GM21825 (cell line): ENCODE measurements around the gene HEPHL1.

Experiments
- ATAC-seq: cut with Tn5 transposase; IDR thresholded peaks from one replicate; pipeline ENCODE4 v1.9.1; 2021; ENCODE audit warnings: mild to moderate bottlenecking, moderate library complexity; ENCODE audit not compliant: unreplicated experiment

HEPHL1 gene

DNA sequence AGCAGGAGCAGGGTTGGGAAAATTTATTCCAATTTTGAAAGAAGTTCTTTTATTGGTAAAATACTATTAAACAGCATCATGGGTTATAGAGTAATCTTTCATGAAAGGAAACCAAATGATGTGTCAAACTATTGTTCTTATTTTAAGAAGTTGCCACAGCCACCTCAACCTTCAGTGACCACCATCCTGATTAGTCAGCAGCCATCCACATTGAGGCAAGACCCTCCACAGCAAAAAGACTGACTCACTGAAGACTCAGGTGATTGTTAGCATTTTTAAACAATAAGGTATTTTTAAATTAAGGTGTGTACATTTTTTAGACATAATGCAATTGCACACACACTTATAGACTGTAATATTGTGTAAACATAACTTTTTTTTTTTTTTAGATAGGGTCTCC lies 3.7 kb upstream of the HEPHL1 start:
- no peak for ATAC-seq

DNA sequence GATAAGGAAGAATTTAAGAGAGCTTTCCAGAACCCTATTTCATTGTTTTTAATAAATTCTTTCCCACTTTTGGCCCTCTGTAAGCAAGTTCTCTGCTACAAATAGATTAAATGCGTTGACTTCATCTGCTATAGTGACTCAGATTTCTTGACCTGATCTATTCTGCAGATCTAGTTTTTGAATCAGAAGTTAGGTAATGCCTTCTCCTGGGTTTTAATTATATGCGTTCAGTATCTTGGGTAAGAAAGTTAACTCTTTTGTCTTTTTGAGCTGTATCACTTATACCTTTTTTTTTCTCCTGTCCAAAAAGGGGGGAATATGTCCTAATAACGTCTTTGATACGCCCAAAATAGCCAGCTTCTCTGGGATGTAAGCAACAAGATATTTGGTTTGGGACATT lies 2.4 kb upstream of the HEPHL1 start:
- no peak for ATAC-seq

- ATAC-seq = no peak
Observed at GRCh38 chr11:94023856-94024255, 2.7 kb downstream of the HEPHL1 start.

DNA sequence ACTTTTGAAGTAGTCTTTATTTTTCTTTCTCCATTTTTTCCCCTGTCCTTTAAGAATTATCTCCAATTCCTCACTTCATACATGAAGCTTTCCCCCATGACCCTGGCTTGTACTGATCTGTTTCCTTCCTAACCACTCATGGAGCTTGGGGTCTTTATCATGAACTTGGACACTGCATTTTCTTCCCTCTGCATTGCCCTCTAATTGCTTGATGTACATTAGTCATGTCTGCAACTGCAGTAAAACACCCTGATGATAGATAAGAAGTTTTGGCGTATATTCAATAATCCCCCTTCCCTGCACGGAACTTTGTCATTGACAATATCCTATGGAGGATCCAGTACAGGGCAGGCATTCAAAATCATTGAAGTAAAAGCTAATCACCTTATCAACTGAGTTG lies 3.4 kb downstream of the HEPHL1 start:
- ATAC-seq = no peak

GRCh38 chr11:94025690-94026394 lies 4.7 kb downstream of the HEPHL1 start:
- no peak for ATAC-seq

DNA sequence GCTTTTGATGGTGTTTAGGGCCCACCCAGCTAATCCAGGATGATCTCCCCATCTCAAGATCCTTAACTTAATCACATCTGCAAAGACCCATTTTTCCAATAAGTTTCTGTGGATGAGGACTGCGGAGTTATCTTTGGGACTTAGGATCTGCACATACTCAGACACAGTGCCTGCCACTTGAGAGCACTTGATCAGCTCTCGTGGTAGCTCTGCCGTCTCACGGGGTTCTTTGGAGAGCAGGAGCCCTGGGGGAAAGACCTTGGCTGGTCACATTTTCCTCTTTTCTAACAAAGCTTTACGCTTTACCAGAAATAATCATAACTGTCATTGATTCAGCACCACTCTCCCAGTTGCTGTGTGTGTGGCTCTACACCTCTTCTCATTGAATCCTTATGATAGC lies 6.1 kb downstream of the HEPHL1 start:
- no peak for ATAC-seq

DNA sequence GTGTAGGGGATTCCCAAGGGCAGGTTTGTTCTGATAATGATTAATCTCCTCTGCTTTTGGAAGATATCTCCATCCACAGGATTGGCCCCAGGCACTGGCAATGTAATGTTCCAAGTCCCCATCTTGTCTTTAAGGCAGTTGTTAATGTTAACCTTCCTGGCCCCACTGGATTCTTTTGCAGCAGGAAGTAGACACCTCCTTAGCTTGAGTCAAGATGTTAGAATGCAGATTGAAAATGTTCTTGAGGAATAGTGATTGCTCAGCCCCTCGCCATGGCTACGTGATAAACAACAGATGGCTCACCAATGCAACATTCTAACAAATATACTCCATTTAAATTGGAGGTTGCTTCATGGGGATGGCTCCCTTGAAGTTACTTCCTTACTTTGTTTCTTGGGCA lies 7.3 kb downstream of the HEPHL1 start:
- no peak for ATAC-seq

GRCh38 chr11:94030059-94030458 lies 8.9 kb downstream of the HEPHL1 start:
- ATAC-seq = no peak

DNA sequence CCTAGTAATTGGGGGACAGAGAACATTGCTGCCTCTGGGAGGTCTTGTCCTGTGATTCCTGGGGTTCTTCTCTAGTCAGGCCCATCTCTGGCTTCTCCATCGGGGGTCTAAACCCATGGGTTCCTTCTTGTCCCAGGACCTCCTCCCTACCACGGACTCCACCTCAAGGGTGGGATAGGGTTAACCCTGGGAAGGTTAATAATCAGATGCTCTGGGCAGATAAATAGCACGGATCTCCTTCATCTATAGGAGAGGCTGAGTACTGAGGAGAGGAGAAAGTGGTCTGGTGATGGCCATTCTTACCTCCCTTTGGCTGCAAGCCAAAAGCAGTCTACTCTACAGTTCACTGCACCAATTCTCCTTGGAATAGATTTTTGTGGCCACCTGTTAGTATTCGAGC lies 10.5 kb downstream of the HEPHL1 start:
- no peak for ATAC-seq

- no peak for ATAC-seq
Observed at GRCh38 chr11:94032066-94032465, 10.9 kb downstream of the HEPHL1 start.

GRCh38 chr11:94032725-94033124 lies 11.6 kb downstream of the HEPHL1 start:
- ATAC-seq = no peak

DNA sequence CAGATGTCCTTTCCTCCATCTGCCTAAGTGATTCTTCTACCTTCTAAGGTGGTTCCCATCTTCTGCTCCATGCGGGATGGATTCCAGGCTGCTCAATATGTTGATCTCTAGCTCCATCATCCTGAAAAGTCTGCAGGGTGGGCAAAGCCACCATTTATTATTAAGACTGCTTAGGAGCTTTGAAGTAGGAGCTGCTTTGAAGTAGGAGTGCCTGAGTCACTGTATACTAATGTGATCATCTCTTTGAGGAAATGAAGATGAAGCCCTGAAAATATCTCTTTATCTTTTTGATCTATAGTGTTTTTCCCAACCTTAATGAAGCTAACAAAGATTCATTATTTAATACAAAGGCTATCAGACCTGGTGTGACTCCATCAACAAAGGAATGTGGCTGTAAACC lies 13.1 kb downstream of the HEPHL1 start:
- no peak for ATAC-seq

DNA sequence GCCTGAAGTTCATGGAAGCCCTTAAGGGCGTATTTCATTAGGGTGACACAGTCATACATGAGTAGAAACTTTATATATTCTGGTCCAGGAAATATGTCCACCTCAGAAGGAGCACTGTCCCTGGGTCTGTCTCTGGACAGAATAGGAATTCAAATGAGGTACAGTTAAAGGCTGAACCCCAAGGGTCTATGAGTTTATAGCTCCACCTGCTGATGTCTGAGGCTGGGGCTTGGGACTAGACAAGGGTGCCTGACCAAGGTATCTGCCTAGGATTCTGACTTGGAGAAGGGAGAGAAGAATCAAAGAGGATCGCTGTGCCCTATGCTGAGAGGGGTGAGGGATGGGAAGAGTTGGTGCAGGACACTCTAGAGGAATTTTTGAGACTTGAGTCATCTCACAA lies 14.9 kb downstream of the HEPHL1 start:
- ATAC-seq = no peak

DNA sequence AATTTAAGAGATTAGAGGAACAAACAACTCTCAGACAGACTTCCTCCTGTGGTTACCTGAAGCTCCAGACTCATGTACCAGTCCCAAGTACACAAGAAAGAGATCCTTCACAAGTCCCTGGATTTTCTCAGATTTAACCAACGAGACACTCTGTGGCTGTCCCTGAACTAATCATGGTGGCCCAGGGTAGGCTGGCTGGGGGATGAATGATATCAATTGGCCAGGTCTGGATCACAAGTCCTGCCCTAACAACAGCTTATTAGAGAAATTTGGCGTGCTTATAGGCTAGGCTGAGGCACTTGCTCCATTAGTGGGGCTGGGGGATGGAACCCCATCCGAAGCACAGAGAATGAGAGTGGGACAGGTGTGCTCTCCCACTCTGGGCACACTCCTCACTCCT lies 22.1 kb downstream of the HEPHL1 start:
- ATAC-seq = no peak

- ATAC-seq = no peak
Observed at GRCh38 chr11:94046796-94047195, 25.6 kb downstream of the HEPHL1 start.

DNA sequence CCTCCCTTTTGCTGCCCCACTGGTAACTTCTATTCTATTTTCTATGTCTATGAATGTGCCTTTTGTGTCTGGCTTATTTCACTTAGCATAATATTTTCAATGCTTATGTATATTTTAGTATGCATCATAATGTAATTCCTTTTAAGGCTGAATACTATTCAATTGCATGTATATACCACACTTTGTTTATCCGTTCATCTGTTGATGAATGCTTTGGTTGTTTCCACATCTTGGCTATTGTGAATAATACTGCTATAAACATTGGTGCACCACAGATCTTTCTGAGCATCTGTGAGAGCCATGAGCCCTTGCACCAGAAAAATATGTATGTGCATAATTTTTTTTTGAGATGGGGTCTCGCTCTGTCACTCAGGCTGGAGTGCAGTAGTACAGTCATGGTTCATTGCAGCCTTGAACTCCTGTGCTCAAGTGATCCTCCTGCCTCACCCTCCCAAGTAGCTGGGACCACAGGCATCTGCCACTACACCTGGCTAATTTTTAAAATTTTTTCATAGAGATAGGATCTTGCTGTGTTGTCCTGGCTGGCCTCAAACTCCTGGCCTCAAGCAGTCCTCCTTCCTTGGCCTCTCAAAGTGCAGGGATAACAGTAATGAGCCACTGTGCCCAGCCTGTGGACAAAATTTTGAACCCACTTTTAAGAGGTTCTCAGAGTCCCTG lies 27.0 kb downstream of the HEPHL1 start:
- ATAC-seq = no peak

DNA sequence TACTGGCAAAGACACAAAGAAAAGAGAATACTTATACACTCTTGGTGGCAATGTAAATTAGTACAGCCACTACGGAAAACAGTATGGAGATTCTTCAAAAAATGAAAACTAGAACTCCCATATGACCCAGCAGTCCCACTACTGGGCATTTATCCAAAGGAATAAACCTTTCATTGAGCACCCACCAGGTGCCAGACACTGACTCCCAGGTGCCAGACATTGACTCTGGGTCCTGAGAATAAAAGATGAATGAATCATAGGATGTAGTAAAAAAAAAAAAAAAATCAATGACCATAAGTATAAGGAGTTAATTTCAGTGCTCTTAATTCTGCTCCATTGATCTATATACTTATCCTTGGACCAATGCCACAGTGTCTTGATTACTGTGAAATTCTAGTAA lies 28.2 kb downstream of the HEPHL1 start:
- ATAC-seq = no peak

- no peak for ATAC-seq
Observed at GRCh38 chr11:94058630-94059029, 37.5 kb downstream of the HEPHL1 start.

DNA sequence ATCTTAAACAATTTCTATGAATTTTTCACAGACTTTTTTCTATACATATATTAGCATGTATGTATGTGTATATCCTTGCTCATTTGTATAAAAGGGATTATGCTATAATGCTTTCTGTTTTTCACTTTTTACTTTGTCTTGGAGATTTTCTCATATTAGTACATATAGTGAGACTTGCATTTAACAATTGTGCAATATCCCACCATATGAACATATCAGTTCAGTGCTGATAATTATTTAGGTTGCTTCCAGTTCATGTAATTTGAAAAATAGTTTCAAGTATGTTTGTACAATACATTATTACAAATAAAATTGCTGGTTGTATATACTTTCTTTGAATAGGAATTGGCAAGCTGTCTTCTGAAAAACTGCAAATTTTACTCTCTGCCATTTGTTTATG lies 37.9 kb downstream of the HEPHL1 start:
- no peak for ATAC-seq

DNA sequence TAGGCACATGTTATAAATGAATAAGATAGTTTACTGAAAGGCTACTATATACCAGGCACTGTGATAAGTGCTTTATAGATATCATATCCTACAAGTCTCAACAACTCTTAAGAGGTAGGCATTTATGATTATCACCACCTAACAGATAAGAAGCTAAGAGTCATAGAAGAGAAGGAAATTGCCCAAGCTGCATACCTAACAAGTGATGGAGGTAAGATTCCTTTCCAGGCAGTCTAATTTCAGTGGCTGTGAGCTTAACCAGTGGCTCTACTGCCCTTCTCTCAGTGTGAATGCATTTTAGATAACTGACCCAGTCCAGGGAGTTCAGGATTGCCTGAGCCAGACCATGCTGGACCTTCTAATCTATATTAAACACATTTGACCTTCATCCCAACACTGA lies 39.2 kb downstream of the HEPHL1 start:
- ATAC-seq = no peak

GRCh38 chr11:94062360-94062759 lies 41.2 kb downstream of the HEPHL1 start:
- ATAC-seq = no peak

DNA sequence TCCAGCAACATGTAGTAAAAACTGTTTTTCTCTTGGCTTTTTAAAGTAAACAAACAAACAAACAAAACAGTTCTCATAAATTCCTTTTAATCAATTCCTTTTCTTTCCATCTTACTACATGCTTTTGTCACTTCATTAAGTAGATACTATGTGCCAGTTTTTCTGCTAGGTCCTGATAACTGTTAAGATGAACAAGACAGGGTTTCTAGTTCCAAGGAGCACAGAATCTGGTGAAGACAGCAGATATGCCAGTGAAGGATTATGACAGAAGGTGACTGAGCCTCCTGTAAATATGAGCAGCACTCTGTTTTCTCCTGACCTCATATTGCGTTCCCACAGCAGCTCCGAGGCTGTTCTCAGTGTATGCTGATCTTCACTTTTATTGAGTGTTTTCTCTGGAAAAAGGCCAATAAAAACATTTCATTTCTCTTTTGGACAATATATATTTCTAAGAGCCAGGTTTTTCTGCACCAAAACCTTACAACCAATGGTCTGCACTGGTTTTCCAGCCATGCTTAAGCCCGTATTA lies 45.8 kb downstream of the HEPHL1 start:
- ATAC-seq = no peak

DNA sequence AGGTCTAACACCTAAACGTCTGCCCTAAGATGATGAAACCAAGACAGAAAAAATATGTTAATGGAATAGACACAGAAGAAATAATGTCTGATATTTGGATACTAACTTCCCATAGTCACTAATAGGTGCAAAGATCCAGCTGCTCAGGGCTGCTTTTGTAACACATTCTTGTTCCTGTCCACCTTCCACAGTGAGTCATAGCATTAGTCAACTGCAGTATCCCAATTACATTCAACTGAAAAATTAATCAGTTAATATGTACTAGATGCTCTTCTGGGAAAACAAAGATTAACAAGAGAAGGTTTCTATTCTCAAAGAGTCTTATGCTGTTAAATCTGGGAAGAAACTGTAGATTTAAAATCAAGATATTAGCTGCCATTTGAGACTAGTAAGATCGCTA lies 47.6 kb downstream of the HEPHL1 start:
- no peak for ATAC-seq
